ENCODE data around the gene FAN1.

The FAN1 gene

DNA sequence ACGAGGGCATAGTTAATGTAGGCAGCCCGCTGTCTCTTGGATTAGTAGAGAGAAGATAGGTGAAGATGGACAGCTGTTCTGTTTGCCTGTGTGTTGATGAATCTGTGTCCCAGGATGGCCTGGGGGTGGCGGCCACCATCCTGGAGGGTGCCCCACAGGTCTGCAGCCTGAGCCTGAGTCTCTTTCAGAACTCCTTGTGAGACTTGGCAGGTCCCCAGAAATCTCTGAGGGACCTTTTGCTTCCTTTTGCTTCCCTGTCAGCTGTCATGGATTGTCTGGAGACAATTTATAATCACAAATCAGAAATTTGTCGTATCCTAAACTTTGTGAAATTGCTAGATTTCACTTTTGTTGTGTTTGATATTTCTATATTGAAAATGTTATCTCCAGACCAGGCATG lies 17.4 kb downstream of the FAN1 start:
- no peak for DNase-seq (ENCODE audit: low read depth)

DNA sequence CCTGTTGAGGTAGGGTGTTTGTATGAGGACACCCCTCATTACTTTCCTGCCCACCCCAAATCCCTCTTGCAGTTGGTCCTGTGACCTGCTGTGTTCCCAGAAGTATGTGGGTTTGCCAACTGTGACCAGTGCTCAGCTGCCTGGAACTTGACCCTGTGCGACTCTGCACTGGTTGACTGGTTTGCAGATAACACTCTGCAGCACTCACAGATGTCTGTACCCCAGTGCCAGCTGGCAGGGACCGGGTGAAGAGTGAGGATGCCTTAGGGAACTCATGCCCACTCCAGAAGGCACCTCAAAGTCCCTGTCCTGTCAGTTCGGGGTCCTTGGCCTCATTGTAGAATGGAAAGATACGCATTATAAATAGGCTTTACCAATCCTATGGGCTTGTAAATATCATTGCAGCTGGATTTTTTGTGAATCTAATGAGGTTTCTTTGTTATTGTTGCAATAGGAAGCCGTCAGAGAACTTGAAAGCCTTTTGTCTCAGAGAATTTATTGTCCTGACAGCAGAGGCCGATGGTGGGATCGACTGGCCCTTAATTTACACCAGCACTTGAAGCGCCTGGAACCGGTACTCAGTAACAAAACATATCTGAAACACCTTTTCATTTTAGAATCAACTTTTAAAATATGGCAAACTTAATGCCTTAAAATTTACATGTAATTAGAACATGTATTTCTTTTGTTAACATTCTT lies 18.2 kb downstream of the FAN1 start:
- no peak for DNase-seq (ENCODE audit: low read depth)

- no peak for DNase-seq (ENCODE audit: low read depth)
Measured at GRCh38 chr15:30922480-30923311, 19.0 kb downstream of the FAN1 start.

DNA sequence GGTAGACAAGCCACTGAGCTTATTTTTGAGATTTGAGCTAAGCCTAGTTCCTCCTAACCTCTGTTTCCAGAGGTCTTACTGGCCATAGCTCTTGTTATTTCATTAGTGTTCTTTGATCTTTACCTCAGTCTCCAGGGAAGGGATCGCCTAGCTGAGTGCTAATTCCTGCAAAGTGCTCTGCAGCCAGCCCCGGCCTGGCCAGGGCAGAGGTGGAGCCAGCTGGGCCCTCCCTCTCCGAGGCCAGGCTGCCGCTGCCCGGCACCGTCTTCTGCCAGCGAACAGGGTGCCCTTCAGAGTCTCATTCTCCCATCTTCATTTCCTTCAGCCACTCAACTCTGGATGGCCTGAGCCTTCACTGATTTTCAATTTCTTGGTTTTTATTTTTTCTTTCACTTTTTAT lies 19.7 kb downstream of the FAN1 start:
- no peak for DNase-seq (ENCODE audit: low read depth)

DNA sequence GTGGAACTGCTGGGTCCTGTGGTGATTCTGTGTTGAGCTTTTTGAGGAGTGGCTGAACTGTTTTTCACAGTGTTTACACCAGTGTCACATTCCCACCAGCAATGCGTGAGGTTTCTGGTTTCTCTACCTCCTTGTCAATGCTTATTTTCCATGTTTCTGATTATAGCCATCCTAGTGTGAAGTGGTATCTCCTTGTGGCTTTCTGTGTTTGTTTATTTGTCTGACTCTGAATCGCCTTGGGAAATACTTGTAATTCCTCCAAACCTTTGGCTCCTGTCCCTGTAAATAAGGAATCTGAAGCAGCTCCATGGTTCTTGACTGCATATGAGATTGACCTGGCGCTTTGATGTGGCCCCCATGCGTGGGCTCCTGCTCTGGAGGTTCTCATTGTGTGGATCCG lies 20.6 kb downstream of the FAN1 start:
- DNase-seq (ENCODE audit: low read depth) = no peak

DNA sequence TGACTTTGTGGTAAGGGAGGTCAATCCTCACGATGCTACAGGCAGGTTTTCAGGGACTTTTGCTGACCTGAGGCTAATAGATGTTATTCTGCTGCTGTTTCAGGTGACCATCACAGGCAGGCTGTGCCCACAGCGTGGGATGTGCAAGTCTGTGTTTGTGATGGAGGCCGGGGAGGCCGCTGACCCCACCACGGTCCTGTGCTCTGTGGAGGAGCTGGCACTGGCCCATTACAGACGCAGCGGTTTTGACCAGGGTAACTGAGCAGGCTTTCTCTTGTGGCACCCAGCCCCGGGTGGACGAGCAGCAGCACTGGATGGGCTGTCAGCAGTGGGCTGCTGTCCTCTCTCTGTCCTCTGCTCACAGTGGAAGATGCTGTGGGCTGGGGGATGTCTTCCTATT lies 22.0 kb downstream of the FAN1 start:
- no peak for DNase-seq (ENCODE audit: low read depth)

GRCh38 chr15:30926161-30926560 lies 22.4 kb downstream of the FAN1 start:
- no peak for DNase-seq (ENCODE audit: low read depth)

DNA sequence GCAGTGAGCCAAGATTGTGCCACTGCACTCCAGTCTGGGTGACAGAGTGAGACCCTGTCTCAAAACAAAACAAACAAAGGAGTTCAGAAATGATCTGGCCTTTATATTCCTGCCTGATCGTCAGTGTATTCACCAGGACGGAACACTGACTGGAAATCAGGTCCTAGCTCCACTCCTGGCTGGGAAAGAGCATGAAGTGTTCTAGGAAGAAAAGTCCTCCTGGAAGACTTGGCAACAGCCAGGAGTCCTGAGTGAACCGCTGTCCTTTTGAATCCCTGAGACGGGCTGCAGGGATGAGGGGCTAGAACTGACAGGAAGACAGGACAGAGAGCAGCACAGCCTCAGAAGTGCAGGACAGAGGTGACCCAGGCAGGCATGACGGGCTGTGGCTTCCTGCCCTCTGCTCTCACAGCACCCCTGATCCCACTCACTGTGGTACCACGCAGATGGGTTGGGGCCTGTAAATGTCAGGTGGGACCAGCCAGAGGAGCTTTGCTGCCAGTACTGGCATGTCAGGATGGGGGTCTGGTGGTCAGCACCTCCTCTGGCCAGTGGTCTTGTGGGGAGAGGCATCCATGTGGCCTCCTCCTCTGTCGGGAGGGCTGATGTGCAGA lies 23.5 kb downstream of the FAN1 start:
- no peak for DNase-seq (ENCODE audit: low read depth)

GRCh38 chr15:30928076-30928475 lies 24.4 kb downstream of the FAN1 start:
- DNase-seq (ENCODE audit: low read depth) = no peak

DNA sequence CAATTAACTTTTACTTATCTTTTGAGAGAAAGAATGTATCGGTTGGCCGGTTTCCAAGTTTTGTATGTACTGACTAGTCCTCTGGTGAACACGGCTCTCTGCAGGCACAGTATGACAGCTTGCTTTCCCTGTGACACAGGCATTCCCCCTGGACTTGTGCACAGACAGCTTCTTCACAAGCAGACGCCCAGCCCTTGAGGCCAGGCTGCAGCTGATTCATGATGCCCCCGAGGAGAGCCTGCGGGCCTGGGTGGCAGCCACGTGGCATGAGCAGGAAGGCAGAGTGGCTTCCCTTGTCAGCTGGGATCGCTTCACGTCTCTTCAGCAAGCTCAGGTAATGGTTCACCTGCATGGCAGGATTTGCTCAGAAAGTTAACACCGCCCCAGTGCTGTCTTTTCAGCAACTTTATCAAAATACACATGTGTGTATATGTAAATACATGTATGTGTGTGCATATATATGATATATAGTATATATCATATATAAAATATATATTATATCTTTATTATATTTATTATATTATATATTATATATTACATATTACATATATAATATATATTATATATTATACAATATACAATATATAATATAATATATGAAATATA lies 25.5 kb downstream of the FAN1 start:
- no peak for DNase-seq (ENCODE audit: low read depth)

DNA sequence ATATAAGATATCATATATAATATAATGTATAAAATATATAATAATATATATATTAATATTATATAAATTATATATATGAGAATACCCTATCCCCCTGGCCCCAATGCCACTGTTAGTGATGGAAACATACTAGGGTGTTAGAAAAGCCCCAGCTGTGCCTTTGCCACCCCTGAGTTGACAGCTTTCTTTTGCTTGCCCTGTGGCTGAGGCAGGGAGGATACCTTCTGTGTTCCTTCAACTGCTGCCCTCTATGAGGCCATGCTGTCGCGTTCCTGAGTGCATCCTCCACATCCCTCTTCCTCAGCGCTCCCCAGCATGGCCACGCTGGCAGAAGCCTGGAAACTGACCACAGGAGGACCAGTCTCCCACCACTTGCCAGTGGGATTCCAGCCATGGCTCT lies 26.3 kb downstream of the FAN1 start:
- no peak for DNase-seq (ENCODE audit: low read depth)

DNA sequence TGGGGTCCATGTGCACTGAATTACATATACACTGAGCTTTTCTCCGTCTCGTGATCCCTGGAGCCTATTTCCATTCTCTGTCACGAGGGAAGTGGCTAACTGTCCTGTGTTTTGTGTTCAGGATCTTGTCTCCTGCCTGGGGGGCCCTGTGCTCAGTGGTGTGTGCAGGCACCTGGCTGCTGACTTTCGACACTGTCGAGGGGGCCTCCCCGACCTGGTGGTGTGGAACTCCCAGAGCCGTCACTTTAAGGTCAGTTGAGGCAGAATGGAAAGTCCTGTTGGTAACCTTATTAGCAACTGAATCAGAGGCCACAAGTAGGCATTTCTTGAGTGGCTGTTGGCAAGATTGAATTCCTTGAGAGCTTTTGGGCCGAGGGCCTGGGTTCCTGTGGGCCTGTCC lies 26.7 kb downstream of the FAN1 start:
- no peak for DNase-seq (ENCODE audit: low read depth)

DNA sequence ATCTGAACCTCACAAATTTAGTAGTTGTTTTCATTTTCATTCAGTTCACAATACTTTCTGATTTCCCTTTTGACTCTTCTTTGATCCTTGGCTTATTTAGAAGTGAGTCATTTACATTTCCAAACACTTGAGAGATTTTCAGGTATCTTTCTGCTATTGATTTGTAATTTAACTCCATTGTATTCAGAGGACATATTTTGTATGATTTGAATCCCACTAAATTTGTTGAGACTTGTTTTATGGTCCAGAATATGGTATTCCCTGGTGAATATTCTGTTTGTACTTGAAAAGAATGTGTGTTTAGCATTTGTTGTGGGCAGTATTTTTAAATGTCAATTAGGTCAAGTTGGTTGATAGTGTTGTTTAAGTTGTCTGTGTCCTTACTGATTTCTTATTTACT lies 29.6 kb downstream of the FAN1 start:
- DNase-seq (ENCODE audit: low read depth) = no peak

DNA sequence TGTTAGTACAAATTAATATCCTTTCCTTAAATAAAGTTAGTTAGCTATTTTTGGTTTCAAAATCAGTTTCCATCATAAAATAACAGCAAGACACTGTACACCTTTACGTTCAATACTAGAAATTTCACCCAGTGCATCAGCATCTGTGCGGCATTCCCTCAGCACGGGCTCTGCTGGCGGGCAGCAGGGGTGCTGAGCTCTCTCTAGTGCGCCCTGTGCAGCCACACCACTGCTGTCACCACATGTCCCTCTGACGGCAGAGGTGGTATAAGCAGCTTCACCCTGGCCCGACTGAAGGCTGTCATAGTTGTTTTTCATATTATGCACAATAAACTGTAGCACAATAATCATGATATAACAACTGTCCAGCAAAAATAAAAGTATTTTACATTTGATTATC lies 35.4 kb downstream of the FAN1 start:
- no peak for DNase-seq (ENCODE audit: low read depth)

- no peak for DNase-seq (ENCODE audit: low read depth)
Measured at GRCh38 chr15:30940359-30940758, 36.6 kb downstream of the FAN1 start.

- no peak for DNase-seq (ENCODE audit: low read depth)
Measured at GRCh38 chr15:30941520-30941919, 37.8 kb downstream of the FAN1 start.

DNA sequence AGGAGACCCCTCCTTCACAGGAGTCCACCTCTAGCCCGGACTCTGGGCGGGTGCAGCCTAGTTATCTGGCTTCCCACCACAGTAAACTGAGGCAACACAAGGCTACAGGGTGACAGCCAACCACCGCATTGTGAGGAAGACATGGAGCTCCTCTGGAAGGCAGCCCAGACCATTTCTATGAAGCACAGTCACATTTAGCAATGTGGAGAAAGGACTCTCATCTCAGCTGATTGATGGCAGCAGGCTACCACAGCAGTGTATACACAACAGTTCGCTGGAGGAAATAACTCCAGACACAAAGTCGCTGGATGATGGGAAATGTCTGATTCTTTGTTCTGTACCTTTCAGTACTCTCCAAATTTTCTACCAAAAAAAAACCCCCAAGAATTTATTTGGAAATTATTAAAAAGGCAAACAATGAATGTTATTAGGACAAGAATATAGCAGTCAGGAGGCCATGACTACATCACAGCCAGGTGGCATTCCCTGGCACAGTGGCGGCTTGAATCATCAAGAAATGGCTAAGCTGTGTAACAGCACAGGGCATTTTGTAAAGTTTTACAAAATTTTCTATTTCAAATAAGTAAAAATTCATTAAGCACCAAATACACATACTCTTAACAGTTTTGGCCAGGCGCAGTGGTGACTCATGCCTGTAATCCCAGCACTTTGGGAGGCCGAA lies 40.1 kb downstream of the FAN1 start:
- no peak for DNase-seq (ENCODE audit: low read depth)

GRCh38 chr15:30953183-30953582 lies 49.5 kb downstream of the FAN1 start:
- DNase-seq (ENCODE audit: low read depth) = no peak

DNA sequence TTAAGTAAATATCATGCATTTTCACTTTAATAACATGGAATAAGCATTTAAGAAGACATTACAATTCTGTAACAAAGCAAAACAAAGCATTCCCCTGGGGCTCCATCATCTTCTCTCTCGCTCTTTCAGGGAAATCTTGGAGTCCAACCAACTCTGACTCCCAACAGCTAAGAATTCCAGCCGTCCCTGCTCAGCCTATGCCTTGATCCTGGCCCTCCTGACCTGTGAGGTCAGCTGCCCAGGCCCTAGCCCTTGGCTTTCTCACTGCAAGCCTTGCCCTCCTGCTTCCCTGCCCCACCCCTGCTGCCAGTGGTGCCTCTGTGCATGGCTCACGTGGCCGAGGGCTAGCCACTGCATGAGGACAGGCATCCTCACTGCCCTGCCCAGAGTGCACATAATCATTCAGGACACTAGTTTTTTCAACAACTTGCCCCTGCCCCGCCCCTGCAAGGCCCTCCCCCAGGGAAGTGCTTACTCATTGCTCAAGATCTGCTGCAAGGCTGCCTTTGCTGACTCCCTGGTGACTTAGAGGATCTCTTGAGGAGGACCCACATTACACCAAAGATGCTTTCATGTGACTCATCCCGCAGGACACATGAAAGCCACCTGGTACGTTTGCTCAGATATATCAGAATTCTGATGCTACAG lies 50.1 kb downstream of the FAN1 start:
- DNase-seq (ENCODE audit: low read depth) = no peak

DNA sequence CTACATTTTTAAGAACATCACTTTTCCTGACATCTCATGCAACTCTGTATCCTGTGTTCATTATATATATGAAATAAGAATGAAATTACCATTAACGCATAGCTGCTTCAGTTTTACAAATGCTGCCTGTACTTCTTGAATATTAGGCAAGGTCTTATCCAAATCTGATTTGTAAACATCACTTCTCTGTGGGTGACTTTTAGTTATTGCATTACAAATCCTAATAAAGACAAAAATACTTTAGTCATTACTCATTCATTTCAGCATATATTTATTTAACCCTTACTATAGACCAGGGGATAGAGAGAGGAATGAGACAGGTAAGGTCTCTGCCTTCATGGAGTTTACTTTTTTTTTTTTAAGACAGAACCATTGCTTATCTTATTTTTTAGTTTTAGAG lies 51.0 kb downstream of the FAN1 start:
- no peak for DNase-seq (ENCODE audit: low read depth)

DNA sequence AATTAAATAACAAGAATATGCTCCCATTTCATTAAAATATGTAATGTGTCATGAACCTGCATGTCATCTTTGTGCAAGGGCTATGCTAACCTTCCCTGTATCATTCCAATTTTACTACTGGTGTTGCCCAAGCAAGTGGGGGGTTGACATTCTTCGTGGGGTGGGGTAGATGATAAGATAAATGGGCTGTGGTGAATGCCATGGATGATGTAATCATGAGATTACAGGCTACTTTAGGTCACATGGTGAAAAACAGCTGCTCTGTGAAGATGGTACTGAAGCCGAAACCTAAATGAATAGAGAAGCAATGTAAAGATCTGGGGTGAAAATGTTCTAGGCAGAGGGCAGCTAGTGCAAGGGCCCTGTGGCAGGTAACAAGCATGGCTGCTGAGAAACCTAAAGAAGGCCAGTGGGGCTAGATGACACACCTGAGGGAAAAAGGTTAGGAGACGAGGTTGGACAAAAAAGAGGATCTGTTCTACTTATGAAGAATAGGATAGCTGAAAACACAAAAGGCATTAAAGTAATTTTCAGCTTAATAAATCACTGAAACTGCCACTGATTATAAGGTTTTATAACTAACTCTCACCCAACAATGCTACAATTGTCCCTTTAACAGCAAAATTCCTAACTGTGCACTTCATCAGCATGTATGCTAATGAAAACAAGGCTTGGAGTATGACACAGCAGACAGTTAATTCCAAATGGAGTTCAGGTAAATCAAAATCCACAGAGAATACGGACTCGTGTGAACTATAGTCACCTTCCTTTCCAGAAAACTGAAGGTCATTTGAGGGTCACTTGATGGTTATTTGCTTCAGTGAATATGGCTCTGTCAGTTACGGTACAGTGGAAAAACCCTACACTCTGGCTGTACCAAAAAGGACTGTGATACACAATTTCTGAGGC lies 52.8 kb downstream of the FAN1 start:
- no peak for DNase-seq (ENCODE audit: low read depth)
